GM12864 (cell line): ENCODE results near the gene ZFP28.

ENCODE experiments used
- DNase-seq: peaks from one replicate; pipeline ENCODE4 v3.0.0-alpha.2; 2011; ENCODE audit warnings: low read depth
- H3K4me3 ChIP-seq: 2 replicates; pipeline ENCODE4 v1.5.1; 2011; ENCODE audit warnings: mild to moderate bottlenecking, low read depth, low read length, control low read depth
- TF ChIP-seq, protein P1 (sequence below): IDR thresholded peaks from 2 replicates; pipeline ENCODE4 v1.5.1; 2011; ENCODE audit warnings: low read depth, mild to moderate bottlenecking, moderate library complexity, low read length, control low read depth, inconsistent platforms; ENCODE audit errors: missing control alignments

The ZFP28 gene

DNA sequence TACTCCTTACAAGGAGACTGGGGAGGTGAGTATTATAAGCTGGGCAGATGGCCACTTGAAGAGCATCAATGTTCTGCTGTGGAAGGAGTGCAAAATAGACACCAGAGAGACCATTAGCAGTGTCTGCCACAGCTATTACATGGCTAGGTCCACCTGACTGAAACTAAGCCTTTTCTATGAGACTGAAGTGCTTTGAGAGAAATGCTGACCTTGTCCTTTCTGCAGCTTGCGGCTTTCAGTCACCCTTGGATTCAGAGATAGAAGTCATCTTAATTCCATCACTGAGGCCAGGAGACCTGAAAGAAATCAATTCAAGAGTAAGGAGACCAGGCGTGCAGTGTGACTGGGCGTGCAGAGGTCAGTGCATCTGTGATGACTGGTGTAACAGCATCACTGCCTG is 1.3 kb upstream of the ZFP28 start:
- H3K4me3 ChIP-seq, result no peak overlapping the region
- no peak for DNase-seq
- TF ChIP-seq, protein P1, sequence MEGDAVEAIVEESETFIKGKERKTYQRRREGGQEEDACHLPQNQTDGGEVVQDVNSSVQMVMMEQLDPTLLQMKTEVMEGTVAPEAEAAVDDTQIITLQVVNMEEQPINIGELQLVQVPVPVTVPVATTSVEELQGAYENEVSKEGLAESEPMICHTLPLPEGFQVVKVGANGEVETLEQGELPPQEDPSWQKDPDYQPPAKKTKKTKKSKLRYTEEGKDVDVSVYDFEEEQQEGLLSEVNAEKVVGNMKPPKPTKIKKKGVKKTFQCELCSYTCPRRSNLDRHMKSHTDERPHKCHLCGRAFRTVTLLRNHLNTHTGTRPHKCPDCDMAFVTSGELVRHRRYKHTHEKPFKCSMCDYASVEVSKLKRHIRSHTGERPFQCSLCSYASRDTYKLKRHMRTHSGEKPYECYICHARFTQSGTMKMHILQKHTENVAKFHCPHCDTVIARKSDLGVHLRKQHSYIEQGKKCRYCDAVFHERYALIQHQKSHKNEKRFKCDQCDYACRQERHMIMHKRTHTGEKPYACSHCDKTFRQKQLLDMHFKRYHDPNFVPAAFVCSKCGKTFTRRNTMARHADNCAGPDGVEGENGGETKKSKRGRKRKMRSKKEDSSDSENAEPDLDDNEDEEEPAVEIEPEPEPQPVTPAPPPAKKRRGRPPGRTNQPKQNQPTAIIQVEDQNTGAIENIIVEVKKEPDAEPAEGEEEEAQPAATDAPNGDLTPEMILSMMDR, result no peak

DNA sequence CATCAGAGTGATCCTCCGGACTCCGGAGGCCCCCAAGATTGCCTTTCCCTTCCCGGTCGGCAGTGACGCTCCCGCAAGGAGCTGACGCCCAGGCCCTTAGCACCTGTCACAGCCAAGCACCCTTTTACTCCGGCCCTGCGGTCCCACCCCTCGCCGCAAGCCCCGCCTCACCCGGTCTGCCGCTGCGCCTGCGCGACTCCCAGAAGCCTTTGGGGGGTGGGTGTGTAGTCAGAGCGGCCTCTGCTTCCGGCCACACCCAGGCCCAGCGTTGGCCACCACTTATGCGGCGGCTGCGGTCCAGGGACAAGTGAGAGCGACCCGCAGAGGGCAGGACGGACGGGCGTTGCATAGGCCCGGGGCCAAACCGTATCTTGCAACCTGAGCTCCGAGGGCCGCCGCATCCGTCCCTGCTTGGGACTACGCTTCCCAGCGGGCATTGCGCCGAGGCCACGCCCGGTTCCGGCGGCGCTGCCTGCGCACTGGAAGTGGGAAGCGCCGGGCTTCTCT is 441 bp upstream of the ZFP28 start:
- TF ChIP-seq, protein P1, result no peak
- no peak for DNase-seq
- no peak overlapping the region for H3K4me3 ChIP-seq

DNA sequence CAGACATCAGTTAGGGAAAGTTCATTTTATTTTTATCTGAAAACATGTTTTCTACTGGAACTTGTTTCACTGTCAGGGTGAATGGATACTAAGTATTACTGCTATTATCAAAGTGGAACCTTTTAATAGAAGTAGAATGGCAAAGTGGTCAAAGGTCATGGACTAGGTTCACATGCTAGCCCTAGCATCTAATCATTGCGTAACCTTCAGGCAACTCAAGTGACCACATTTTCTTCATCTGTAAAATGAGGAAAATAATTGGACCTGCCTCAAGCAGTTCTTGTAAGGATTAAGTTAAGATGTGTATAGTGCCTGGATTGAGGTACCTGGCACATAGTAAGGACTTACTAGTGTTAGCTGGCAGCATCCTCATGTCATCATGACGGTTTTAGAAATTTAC is 5.0 kb downstream of the ZFP28 start:
- TF ChIP-seq, protein P1, result no peak
- no peak for DNase-seq
- H3K4me3 ChIP-seq, result no peak overlapping the region

DNA sequence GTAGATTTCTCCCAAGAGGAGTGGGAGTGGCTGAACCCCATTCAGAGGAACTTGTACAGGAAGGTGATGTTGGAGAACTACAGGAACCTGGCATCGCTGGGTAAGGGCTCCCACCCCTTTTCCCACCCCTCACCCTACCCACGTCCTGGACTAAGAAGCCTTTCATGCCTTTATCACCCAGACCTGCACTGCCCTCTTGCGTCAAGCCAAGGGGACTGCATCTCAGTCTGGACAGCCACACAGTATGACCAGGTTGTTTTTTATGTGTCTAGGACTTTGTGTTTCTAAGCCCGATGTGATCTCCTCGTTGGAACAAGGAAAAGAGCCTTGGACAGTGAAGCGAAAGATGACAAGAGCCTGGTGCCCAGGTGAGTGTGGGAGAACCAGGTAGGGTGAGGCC is 8.8 kb downstream of the ZFP28 start:
- TF ChIP-seq, protein P1, result no peak
- DNase-seq, result no peak
- no peak overlapping the region for H3K4me3 ChIP-seq

DNA sequence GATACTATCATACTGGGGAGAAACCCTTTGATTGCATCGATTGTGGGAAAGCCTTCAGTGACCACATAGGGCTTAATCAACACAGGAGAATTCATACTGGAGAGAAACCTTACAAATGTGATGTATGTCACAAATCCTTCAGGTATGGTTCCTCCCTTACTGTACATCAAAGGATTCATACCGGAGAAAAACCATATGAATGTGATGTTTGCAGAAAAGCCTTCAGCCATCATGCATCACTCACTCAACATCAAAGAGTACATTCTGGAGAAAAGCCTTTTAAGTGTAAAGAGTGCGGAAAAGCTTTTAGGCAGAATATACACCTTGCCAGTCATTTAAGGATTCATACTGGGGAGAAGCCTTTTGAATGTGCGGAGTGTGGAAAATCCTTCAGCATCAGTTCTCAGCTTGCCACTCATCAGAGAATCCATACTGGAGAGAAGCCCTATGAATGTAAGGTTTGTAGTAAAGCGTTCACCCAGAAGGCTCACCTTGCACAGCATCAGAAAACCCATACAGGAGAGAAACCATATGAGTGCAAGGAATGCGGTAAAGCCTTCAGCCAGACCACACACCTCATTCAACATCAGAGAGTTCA is 15.6 kb downstream of the ZFP28 start:
- no peak overlapping the region for H3K4me3 ChIP-seq
- no peak for DNase-seq
- TF ChIP-seq, protein P1, result no peak

DNA sequence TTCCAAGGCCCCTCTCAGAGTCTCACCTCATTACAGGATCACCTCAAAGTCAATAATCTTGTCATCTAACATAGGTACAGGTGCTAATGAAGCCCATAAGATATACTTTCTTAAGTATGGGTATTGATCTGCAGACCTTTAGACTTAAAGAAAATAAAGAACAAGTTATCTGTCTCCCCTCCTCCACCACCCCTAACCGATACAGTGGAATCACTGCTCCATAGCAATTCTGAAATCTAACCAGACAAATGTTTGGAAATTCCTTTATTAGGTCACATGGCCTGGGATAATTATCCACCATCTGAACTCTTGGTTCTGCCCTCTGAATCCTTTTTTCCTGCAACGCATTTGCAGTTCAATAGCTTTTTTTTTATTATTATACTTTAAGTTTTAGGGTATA is 24.0 kb downstream of the ZFP28 start:
- TF ChIP-seq, protein P1, result no peak
- no peak for DNase-seq
- no peak overlapping the region for H3K4me3 ChIP-seq

GRCh38 chr19:56566904-56567273 is 28.1 kb downstream of the ZFP28 start:
- DNase-seq, result no peak
- peak overlapping the region; percentile 93 for H3K4me3 ChIP-seq
- TF ChIP-seq, protein P1, result no peak
